WTC11 (cell line): Measurements from ENCODE around the gene NXPE3. TPM values are rescaled to one million over a fixed set of nuclear protein-coding genes. Genes with fewer than 3 reads are reported as not detected.

ENCODE experiments used
- ATAC-seq: fragments of 200-7000 bp; cut with Tn5 transposase; 2 replicates; pipeline ENCODE4 v1.10.0; 2021; ENCODE audit warnings: mild to moderate bottlenecking, moderate library complexity
- CTCF ChIA-PET: fragments of 300-600 bp; sonication (Branson Sonifier 250); formaldehyde crosslinking; loops from one replicate; lab custom pipeline; 2021; ENCODE audit warnings: antibody characterized with exemption; lab: Charles Lee
- POLR2A ChIA-PET: fragments of 350-600 bp; sonication (Branson Sonifier 250); formaldehyde crosslinking; loops from one replicate; lab custom pipeline; 2021; ENCODE audit warnings: antibody characterized with exemption; lab: Charles Lee
- DNase-seq: peaks from one replicate; pipeline ENCODE4 v3.0.0; 2021; ENCODE audit warnings: low spot score
- H3K27ac Mint-ChIP-seq: 2 replicates; pipeline ENCODE4 v1.8.0; 2021; ENCODE audit warnings: mixed read lengths
- H3K27me3 Mint-ChIP-seq: 2 replicates; pipeline ENCODE4 v1.8.0; 2021; ENCODE audit warnings: low read depth, mild to moderate bottlenecking, moderate library complexity, mixed read lengths
- H3K36me3 Mint-ChIP-seq: 2 replicates; pipeline ENCODE4 v1.8.0; 2021; ENCODE audit warnings: mixed read lengths
- H3K4me1 Mint-ChIP-seq: 2 replicates; pipeline ENCODE4 v1.8.0; 2022; ENCODE audit warnings: mixed read lengths
- H3K4me3 Mint-ChIP-seq: 2 replicates; pipeline ENCODE4 v1.8.0; 2021; ENCODE audit warnings: mild to moderate bottlenecking, moderate library complexity, mixed read lengths
- H3K9me3 Mint-ChIP-seq: 2 replicates; pipeline ENCODE4 v1.8.0; 2021; ENCODE audit warnings: mixed read lengths
- AFF4 ChIP-seq: sonication (generic); formaldehyde crosslinking; IDR thresholded peaks from 2 replicates; pipeline ENCODE4 v1.8.1; 2023; ENCODE audit warnings: mild to moderate bottlenecking, missing genetic modification reagents, borderline replicate concordance
- ATF2 ChIP-seq: sonication (generic); formaldehyde crosslinking; IDR thresholded peaks from 2 replicates; pipeline ENCODE4 v1.8.1; 2022; ENCODE audit warnings: low read depth, missing genetic modification reagents, borderline replicate concordance
- ATF3 ChIP-seq: sonication (generic); formaldehyde crosslinking; conservative IDR thresholded peaks from 2 replicates; pipeline ENCODE4 v1.8.1; 2022; ENCODE audit warnings: mild to moderate bottlenecking, missing genetic modification reagents
- E2F4 ChIP-seq: sonication (generic); formaldehyde crosslinking; IDR thresholded peaks from 2 replicates; pipeline ENCODE4 v1.8.1; 2022; ENCODE audit warnings: low read depth, mild to moderate bottlenecking, moderate library complexity, missing genetic modification reagents, borderline replicate concordance
- ELF4 ChIP-seq: sonication (generic); formaldehyde crosslinking; IDR thresholded peaks from 2 replicates; pipeline ENCODE4 v1.8.1; 2022; ENCODE audit warnings: low read depth, mild to moderate bottlenecking, moderate library complexity, missing genetic modification reagents
- ERG ChIP-seq: fragments of 250-450 bp; sonication (Bioruptor Pico); IDR thresholded peaks from 2 replicates; pipeline ENCODE4 v1.8.0; 2021; ENCODE audit warnings: mild to moderate bottlenecking
- ESRRA ChIP-seq: sonication (generic); formaldehyde crosslinking; IDR thresholded peaks from 2 replicates; pipeline ENCODE4 v1.8.1; 2022; ENCODE audit warnings: mild to moderate bottlenecking, missing genetic modification reagents, borderline replicate concordance
- FOXK1 ChIP-seq: sonication (generic); formaldehyde crosslinking; IDR thresholded peaks from 2 replicates; pipeline ENCODE4 v1.8.0; 2022; ENCODE audit warnings: mild to moderate bottlenecking, moderate library complexity, missing genetic modification reagents
- HMGA2 ChIP-seq: fragments of 250-450 bp; sonication (Bioruptor Pico); IDR thresholded peaks from 2 replicates; pipeline ENCODE4 v1.4.0; 2021; ENCODE audit warnings: mild to moderate bottlenecking, moderate library complexity
- KAT7 ChIP-seq: sonication (generic); formaldehyde crosslinking; IDR thresholded peaks from 2 replicates; pipeline ENCODE4 v1.8.1; 2023; ENCODE audit warnings: missing genetic modification reagents, mild to moderate bottlenecking, borderline replicate concordance
- MYBL2 ChIP-seq: sonication (generic); formaldehyde crosslinking; IDR thresholded peaks from 2 replicates; pipeline ENCODE4 v1.8.1; 2023; ENCODE audit warnings: mild to moderate bottlenecking, moderate library complexity, missing genetic modification reagents
- NFE2L1 ChIP-seq: sonication (generic); formaldehyde crosslinking; IDR thresholded peaks from 2 replicates; pipeline ENCODE4 v1.8.1; 2023; ENCODE audit warnings: missing genetic modification reagents
- NR1H2 ChIP-seq: sonication (generic); formaldehyde crosslinking; IDR thresholded peaks from 2 replicates; pipeline ENCODE4 v1.9.0; 2021; ENCODE audit warnings: mild to moderate bottlenecking, moderate library complexity, missing genetic modification reagents
- OVOL2 ChIP-seq: fragments of 250-450 bp; sonication (Bioruptor Pico); IDR thresholded peaks from 2 replicates; pipeline ENCODE4 v1.9.0; 2021; ENCODE audit warnings: mild to moderate bottlenecking, borderline replicate concordance
- PREB ChIP-seq: sonication (generic); formaldehyde crosslinking; IDR thresholded peaks from 2 replicates; pipeline ENCODE4 v1.8.1; 2022; ENCODE audit warnings: mild to moderate bottlenecking, missing genetic modification reagents, moderate library complexity, borderline replicate concordance
- RELA ChIP-seq: sonication (generic); formaldehyde crosslinking; IDR thresholded peaks from 2 replicates; pipeline ENCODE4 v1.8.1; 2022; ENCODE audit warnings: missing genetic modification reagents, mild to moderate bottlenecking, borderline replicate concordance
- SOX15 ChIP-seq: fragments of 250-450 bp; sonication (Bioruptor Pico); IDR thresholded peaks from 2 replicates; pipeline ENCODE4 v1.9.0; 2021; ENCODE audit warnings: mild to moderate bottlenecking
- SP1 ChIP-seq: sonication (generic); formaldehyde crosslinking; conservative IDR thresholded peaks from 2 replicates; pipeline ENCODE4 v1.8.1; 2022; ENCODE audit warnings: missing genetic modification reagents
- TCF7 ChIP-seq: sonication (generic); formaldehyde crosslinking; IDR thresholded peaks from 2 replicates; pipeline ENCODE4 v1.8.0; 2022; ENCODE audit warnings: mild to moderate bottlenecking, low read depth, missing genetic modification reagents, moderate library complexity
- TEAD4 ChIP-seq: sonication (generic); formaldehyde crosslinking; IDR thresholded peaks from 2 replicates; pipeline ENCODE4 v1.8.0; 2022; ENCODE audit warnings: mild to moderate bottlenecking, missing genetic modification reagents
- TP53 ChIP-seq: sonication (generic); formaldehyde crosslinking; IDR thresholded peaks from 2 replicates; pipeline ENCODE4 v1.8.1; 2023; ENCODE audit warnings: mild to moderate bottlenecking, missing genetic modification reagents
- USF2 ChIP-seq: sonication (generic); formaldehyde crosslinking; IDR thresholded peaks from 2 replicates; pipeline ENCODE4 v1.8.1; 2023; ENCODE audit warnings: mild to moderate bottlenecking, missing genetic modification reagents, moderate library complexity
- ZNF317 ChIP-seq: sonication (generic); formaldehyde crosslinking; IDR thresholded peaks from 2 replicates; pipeline ENCODE4 v1.8.1; 2023; ENCODE audit warnings: low read depth, mild to moderate bottlenecking, moderate library complexity, missing genetic modification reagents, borderline replicate concordance
- ZNF396 ChIP-seq: fragments of 250-450 bp; sonication (Bioruptor Pico); IDR thresholded peaks from 2 replicates; pipeline ENCODE4 v1.8.0; 2021; ENCODE audit warnings: mild to moderate bottlenecking, moderate library complexity, borderline replicate concordance
- ZNF416 ChIP-seq: fragments of 250-450 bp; sonication (Bioruptor Pico); IDR thresholded peaks from 2 replicates; pipeline ENCODE4 v1.9.0; 2021; ENCODE audit warnings: mild to moderate bottlenecking, inconsistent platforms
- ZNF423 ChIP-seq: fragments of 250-450 bp; sonication (Bioruptor Pico); IDR thresholded peaks from 2 replicates; pipeline ENCODE4 v2.1.2; 2022; ENCODE audit warnings: mild to moderate bottlenecking, moderate library complexity
- ZNF671 ChIP-seq: fragments of 250-450 bp; sonication (Bioruptor Pico); IDR thresholded peaks from 2 replicates; pipeline ENCODE4 v1.8.0; 2021; ENCODE audit warnings: mild to moderate bottlenecking
- total RNA-seq: library from RNA; stranded (reverse); gene quantifications from 3 replicates; pipeline ENCODE4 v1.2.3, GENCODE V29; 2021

The NXPE3 gene
- total RNA-seq, 1 experiment from 2014 or later, result 13.9 TPM

GRCh38 chr3:101848754-101849713 is 70.0 kb downstream of the NXPE3 start, which contains the start of gene NFKBIZ:
NFKBIZ (plus strand) TSS chr3:101849514; CDS start chr3:101849629, 115 bp downstream.
- ChIA-PET CTCF (interaction anchor here (0.6 to 2.7 kb wide), 6 partner anchors 16 to 687 kb away, joined by 3 to 10 read pairs (median 4); no protein-coding TSS in a partner anchor), POLR2A (interaction anchor here (0.5 to 2.2 kb wide), 12 partner anchors 9 to 1282 kb away, joined by 3 to 20 read pairs (median 4); no protein-coding TSS in a partner anchor)
- Mint-ChIP-seq H3K9me3 (peaks cover 8% of the 10 kb centered on the region), H3K36me3 (peaks cover 30% of the 10 kb centered on the region), H3K27ac (peak within 1 kb of the TSS; percentile 95), H3K4me1 (peaks cover 41% of the 10 kb centered on the region), H3K27me3 (no peaks in the 10 kb centered on the region), H3K4me3 (peak within 1 kb of the TSS; percentile 90)
- ATAC-seq (peak; percentile 85), DNase-seq (peak; percentile 93)
- TF ChIP-seq SOX15 (CRISPR knock-in tag), result no peak
- no peak for TF ChIP-seq ZNF671 (CRISPR knock-in tag)
- TF ChIP-seq ESRRA (CRISPR knock-in tag), result no peak; the same call in 1 of the 2 replicates
- TF ChIP-seq TEAD4, result no peak
- no peak for TF ChIP-seq ATF2 (CRISPR knock-in tag)
- peak; percentile 83; the same call in 1 of the 2 replicates for TF ChIP-seq ZNF423 (CRISPR knock-in tag)
- TF ChIP-seq RELA, result peak; percentile 14; the same call in 1 of the 2 replicates
- no peak for TF ChIP-seq NR1H2 (CRISPR knock-in tag)
- TF ChIP-seq OVOL2 (CRISPR knock-in tag), result no peak
- no peak for TF ChIP-seq ELF4 (CRISPR knock-in tag)
- peak; percentile 47; the same call in 1 of the 2 replicates for TF ChIP-seq TP53
- TF ChIP-seq USF2 (CRISPR knock-in tag), result no peak
- no peak for TF ChIP-seq ZNF317 (CRISPR knock-in tag)
- TF ChIP-seq E2F4 (CRISPR knock-in tag), result no peak
- TF ChIP-seq TCF7 (CRISPR knock-in tag), result no peak
- TF ChIP-seq ATF3 (CRISPR knock-in tag), result no peak
- no peak for TF ChIP-seq ZNF396 (CRISPR knock-in tag)
- TF ChIP-seq PREB, result no peak
- TF ChIP-seq ERG, result no peak
- TF ChIP-seq AFF4 (CRISPR knock-in tag), result no peak
- no peak for TF ChIP-seq SP1 (CRISPR knock-in tag)
- TF ChIP-seq KAT7 (CRISPR knock-in tag), result no peak
- peak; percentile 11; the same call in 1 of the 2 replicates for TF ChIP-seq FOXK1
- TF ChIP-seq ZNF416 (CRISPR knock-in tag), result peak; percentile 33; the same call in 1 of the 2 replicates
- TF ChIP-seq NFE2L1 (CRISPR knock-in tag), result no peak
- 0 out of 2 replicates have a peak, but pooled peaks have one; percentile 12 for TF ChIP-seq MYBL2 (CRISPR knock-in tag)
- TF ChIP-seq HMGA2 (CRISPR knock-in tag), result no peak
